ENCODE measurements around the gene PTPRN2.

DNA sequence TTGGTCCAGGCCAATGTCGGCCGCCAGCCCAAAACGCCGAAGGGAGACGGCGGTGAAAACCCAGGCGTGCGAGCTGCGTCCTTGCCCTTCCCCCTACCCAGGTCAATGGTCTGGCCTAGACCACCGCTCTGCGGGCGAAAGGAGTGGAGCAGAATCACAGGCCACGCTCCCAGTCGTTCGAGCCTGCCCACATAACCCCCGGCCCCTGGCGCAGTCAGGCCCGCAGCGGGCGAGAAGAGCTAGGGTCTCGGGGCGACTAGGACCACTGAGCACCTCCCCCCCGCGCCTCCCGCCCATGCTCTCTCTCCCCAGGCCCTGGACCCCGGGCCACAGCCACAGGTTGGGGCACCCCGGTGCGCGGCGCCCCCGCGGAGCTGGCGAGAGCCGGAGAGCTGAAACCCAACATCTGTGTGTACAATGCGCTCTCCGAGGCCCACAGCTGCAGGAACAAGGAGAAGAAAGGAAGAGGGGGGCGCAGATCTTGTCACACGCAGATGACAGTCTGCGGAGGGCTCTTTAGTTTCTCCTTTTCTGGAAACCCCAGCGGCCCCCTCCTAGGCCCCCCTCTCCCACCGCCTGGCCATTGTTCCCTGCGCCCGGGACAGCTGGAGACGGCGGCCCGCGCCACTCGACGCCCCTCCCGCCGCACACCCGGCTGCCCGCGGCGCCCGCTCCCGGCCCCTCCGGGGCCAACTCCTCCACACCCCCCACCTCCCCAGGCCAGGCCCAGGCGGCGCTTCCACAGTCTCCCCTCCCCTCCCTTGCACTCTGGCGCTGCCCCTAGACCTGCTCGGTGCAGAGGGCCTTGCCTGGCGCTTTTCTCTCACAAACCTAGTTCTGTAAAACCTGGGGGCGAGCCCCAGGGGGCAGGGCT is 895.8 kb downstream of the PTPRN2 start:
- no peak for TF ChIP-seq POLR2AphosphoS5 (IDR thresholded peaks at IDR 0.05)
- TF ChIP-seq, protein P1, sequence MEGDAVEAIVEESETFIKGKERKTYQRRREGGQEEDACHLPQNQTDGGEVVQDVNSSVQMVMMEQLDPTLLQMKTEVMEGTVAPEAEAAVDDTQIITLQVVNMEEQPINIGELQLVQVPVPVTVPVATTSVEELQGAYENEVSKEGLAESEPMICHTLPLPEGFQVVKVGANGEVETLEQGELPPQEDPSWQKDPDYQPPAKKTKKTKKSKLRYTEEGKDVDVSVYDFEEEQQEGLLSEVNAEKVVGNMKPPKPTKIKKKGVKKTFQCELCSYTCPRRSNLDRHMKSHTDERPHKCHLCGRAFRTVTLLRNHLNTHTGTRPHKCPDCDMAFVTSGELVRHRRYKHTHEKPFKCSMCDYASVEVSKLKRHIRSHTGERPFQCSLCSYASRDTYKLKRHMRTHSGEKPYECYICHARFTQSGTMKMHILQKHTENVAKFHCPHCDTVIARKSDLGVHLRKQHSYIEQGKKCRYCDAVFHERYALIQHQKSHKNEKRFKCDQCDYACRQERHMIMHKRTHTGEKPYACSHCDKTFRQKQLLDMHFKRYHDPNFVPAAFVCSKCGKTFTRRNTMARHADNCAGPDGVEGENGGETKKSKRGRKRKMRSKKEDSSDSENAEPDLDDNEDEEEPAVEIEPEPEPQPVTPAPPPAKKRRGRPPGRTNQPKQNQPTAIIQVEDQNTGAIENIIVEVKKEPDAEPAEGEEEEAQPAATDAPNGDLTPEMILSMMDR (IDR thresholded peaks at IDR 0.05) = no peak
